HG03025 (cell line): Measurements from ENCODE around the gene ACAP1.
"Not testable (repeated sequence)": the region's sequence is repeated elsewhere in the genome, so short reads cannot be mapped to it uniquely, and the experiment has no call there.

Experiments
- ATAC-seq: cut with Tn5 transposase; IDR thresholded peaks from one replicate; pipeline ENCODE4 v1.9.1; 2021; ENCODE audit warnings: mild to moderate bottlenecking, moderate library complexity; ENCODE audit not compliant: unreplicated experiment, low FRiP score

Gene ACAP1

GRCh38 chr17:7351665-7352502, 15.6 kb downstream of the ACAP1 start, which contains the start of gene KCTD11:
TSS of gene KCTD11 (plus strand) at chr17:7352162.
- peak; percentile 49 for ATAC-seq

GRCh38 chr17:7352503-7352889, 16.2 kb downstream of the ACAP1 start:
- ATAC-seq: no peak

GRCh38 chr17:7352910-7353635, 16.7 kb downstream of the ACAP1 start:
- no peak for ATAC-seq

GRCh38 chr17:7354262-7354843, 18.0 kb downstream of the ACAP1 start:
- no peak for ATAC-seq

DNA sequence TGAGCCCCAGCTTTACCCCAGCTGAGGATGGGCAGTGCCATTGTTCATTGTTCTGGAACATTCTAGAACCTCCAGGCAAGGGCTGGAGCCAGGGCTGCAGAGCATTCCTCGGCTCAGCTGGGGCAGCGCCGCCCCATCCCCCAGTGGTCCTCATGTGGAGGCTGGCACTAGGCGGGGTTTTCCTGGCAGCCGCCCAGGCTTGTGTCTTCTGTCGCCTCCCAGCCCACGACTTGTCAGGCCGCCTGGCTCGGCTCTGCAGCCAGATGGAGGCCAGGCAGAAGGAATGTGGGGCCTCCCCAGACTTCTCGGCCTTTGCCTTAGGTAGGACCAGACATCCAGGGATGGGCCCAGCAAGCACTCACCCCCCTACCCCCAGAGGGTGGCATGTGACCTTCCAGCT, 18.7 kb downstream of the ACAP1 start, which contains the start of gene TMEM95:
TSS of gene TMEM95 (plus strand) at position 104 of the 400 bp plus-strand sequence. CDS start at position 153, 49 bp downstream.
- ATAC-seq: no peak

- ATAC-seq: no peak
These were observed 19.2 kb downstream of the ACAP1 start for GRCh38 chr17:7355573-7355972.

GRCh38 chr17:7356072-7356549, 19.8 kb downstream of the ACAP1 start:
- ATAC-seq: no peak

DNA sequence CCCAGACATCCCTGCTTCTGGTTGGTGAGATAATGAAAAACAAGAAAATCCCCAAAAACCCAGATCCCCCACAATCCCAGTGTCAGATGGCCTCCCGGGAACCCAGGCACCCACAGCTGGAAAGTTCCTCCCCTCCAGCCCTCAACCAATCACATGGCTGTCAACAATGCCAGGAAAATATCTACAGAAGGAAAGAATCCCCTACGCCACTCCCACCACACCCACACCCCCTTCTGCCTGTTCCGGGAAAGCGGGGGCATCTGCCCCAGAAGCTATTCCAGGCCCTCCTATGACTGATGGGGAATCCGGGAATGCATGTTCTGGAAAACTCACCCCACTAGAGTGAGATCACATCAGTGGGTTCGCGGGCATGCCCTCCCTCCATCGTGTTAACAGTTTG, 20.4 kb downstream of the ACAP1 start:
- no peak for ATAC-seq

DNA sequence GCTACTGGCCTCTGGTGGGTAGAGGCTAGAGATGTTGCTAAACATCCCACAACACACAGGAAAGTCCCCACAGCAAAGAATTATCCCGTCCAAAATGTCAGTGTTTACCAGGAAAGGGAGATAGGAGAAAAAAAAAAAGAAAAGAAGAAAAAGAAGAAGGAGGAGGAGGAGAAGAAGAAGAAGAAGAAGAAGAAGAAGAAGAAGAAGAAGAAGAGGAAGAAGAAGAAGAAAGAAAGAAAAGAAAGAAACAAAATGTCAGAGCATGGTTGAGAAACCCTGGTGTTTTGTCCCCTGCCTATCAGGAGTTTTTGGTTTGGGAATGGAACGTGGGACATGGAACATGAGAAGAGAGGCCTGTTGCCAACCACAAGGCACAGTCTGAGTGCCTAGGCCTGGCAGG, 21.1 kb downstream of the ACAP1 start:
- no peak for ATAC-seq

DNA sequence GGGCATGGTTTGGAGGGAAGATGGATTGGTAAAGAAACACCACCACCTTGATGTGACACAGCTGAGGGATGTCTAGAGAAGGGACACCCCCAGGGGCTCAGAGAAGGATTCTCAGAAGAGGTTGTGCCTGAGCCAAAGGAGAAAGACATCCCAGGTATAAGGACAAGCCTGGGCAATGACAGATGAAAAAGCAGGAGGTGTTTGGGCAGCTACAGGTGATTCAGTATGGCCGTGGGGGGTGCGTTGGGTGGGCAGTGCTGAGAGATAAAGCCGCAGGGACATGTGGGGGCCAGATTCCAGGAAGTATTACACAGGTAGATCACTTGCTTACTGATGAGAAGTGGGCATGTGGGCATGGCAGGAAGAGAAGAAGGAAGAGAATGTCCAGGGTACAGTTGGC, 25.6 kb downstream of the ACAP1 start:
- no peak for ATAC-seq

DNA sequence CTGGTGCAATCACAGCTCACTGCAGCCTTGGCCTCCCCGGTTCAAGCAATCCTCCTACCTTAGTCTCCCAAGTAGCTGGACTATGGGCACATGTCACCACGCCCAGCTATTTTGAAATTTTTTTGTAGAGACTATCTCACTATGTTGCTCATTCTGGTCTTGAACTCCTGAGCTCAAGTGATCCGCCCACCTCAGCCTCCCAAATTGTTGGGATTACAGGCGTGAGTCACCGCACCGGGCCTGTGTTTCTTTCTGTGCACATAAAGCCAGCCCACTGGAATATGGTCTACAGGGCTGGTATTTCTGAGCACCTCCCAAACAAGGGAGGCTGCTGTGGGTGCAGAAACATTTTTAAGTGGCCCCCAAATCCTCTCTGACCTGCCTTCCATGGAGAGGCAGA, 27.0 kb downstream of the ACAP1 start:
- no peak for ATAC-seq

DNA sequence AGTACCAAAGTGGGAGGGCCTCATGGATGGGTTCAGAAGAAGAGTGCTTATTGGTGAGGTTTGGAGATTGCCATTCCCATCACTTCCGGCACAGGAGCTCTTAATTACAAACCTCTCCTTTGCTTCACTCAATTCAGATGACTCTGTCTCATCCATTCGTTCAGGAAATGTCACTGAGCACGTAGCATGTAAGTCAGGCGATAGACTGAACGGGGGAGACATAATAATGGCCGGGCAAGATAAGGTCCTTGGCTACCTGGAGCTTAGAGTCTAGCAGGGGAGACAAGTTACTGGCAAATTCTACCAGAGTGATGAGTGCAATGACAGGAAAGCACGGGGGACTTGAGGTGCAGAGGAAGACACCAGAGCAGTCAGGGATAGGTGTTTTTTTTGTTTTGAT, 29.6 kb downstream of the ACAP1 start:
- not testable (repeated sequence) for ATAC-seq

DNA sequence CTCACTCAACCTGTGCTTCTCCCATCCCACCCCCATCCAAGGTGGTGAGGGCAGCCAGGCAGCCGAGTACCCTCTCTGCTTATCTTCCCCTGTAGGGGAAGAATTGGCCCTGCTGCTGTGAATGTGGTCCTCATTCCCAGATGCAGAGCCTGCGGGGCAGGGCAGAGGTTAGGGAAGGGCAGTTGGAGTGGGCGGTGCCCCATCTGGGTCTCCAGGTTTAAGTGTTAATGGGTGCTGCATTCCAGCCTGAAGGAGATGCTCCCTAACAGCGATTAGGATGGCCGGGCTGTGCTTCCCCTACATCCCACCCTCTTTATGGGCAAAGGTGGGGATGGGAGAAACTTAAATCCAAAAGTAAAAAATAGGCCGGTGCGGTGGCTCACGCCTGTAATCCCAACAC, 30.8 kb downstream of the ACAP1 start:
- no peak for ATAC-seq

GRCh38 chr17:7367918-7368598, 31.7 kb downstream of the ACAP1 start:
- no peak for ATAC-seq

DNA sequence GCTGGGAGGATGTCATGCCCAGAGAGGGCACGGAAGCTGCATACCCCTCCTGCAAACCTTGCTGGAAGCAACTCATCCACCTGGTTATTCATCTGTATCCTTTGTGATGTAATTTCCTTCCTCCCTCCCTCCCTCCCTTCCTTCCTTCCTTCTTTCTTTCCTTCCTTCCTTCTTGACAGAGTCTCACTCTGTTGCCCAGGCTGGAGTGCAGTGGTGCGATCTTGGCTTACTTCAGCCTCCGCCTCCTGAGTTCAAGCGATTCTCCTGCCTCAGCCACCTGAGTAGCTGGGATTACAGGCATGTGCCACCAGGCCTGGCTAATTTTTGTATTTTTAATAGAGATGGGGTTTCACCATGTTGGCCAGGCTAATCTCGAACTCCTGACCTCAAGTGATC, 32.3 kb downstream of the ACAP1 start:
- ATAC-seq: not testable (repeated sequence)

GRCh38 chr17:7369825-7370224, 33.5 kb downstream of the ACAP1 start:
- no peak for ATAC-seq

GRCh38 chr17:7370853-7371252, 34.5 kb downstream of the ACAP1 start:
- ATAC-seq: no peak

GRCh38 chr17:7374353-7374752, 38.0 kb downstream of the ACAP1 start:
- no peak for ATAC-seq

DNA sequence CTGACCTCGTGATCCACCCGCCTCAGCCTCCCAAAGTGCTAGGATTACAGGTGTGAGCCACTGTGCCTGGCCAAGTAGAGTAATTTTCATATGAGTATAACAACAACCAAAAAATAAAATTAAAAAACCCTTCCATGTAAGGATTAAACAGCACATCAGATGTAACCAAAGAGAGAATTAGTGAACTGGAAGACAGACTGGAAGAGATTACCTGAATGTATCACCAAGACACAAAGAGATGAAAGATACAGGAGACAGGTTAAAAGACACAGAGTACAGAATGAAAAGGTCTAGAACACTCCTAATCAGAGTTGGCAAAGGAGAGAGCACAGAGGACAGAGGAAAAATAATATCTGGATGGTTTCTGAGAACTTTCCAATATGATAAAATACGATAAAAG, 42.8 kb downstream of the ACAP1 start:
- ATAC-seq: no peak

DNA sequence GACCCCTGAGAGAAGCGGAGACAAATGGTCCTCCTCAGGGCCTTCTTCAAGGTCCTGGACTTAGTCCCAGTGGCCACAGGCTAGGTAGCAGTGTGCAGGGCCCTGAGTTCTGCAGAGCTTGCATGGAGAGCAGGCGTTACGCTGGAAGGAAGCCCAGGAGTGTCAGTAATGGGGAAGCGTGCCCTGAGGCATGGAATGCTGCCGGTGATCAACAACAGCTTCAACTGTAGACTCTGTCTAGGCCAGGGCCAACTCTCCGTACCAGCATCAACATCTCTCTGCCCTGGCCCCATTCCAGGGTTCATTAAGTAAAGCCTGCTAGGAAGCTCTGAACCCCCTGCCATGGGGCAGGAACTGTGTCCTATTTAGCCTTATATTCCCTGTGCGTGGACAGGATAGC, 44.0 kb downstream of the ACAP1 start:
- no peak for ATAC-seq
